GM21717 (cell line): ENCODE measurements around the gene ACTC1.

ENCODE experiments used
- ATAC-seq: cut with Tn5 transposase; IDR thresholded peaks from one replicate; pipeline ENCODE4 v1.9.1; 2021; ENCODE audit warnings: mild to moderate bottlenecking, moderate library complexity; ENCODE audit not compliant: unreplicated experiment

ACTC1 gene

DNA sequence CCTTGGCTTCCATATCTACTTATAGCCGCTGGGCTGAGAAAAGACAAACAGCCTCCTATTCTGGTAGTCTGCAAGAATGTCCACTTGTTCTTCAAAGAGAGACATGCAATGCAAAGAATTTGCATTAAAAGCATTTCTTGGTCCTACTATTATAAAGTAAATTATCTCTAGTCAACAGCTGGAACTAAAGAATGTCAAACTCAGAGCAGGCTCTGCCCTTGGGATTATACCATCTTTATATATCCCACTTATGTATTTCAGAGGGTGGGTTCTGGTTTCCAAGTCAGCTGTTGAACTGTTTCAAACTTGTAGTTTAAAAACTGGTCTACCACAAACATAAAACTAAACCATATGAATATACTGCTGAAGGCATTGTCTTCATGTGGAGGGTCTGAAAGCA, 7.0 kb upstream of the ACTC1 start:
- ATAC-seq, result no peak

GRCh38 chr15:34799149-34800101, 4.1 kb upstream of the ACTC1 start:
- no peak for ATAC-seq

DNA sequence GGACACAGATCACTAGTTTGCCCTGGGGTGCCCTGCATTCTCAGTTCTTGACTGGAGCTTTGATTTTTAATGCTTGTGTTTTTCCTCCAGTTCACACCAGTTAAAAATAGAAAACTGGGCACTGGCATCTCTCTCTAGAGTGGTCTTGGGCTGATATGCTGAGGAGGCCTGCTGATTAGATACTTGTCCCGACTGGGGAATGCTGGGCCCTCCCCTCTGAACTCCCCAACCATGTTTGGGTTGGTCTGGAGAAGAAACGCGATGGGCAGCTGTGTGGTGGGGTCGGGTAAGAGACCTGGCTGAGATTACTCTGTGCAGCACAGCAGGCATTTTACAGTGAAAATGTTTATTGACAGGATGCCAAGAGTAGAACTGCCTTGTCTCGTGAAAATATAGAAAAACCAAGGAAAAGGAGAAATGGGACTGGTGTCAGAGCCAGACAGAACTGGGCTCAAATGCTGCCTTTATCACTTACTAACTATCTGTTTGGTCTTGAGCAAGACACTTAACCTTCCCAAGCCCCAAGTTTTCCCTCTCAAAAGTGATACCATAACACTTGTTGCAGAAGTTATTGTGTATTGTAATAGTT, 1.6 kb upstream of the ACTC1 start:
- ATAC-seq, result no peak

DNA sequence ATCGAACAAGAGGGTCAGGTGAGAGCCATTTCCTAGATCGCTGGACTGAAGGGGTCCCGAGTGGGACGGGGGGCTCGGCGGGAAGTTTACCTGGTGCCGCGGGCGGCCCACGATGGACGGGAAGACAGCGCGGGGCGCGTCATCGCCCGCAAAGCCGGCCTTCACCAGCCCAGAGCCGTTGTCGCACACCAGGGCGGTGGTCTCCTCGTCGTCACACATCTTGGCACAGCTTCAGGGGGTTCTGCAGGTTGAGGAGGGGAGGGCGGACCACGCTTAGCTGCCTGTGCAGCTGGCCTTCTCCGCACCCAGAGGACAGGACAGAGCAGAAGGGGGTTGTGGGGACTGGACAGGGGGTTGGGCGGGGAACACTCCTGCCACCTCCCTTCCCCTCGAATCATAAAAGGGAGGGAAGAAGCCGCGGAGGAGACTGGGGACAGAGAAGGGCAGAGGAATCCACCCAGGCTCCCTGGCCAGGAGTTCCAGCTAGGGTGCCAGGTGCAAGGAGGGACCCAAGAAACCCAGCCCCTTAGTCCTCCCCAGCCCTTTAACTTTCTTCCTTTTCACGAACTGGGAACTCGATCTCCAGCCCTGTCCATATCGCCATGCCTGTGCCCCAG, 651 bp downstream of the ACTC1 start:
- no peak for ATAC-seq

DNA sequence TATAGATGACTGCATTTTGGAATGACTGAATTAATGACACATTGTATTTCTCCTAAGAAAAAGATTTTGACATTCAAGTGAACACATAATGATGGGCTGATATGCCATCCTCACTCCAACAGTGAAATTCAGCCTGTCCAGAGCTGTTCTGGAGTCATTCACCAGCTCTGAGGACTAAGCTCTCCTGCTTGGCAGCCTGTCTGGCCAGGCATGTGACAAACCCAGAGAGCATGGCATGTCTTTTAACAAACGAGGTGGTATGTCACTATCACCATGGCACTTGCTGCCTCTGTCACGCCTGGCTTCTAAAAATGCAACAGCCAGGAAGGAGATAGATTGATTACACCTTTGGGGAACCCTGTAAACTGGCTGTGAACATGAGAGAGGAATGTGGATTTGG, 1.4 kb downstream of the ACTC1 start:
- no peak for ATAC-seq

GRCh38 chr15:34793071-34793470, 2.3 kb downstream of the ACTC1 start:
- no peak for ATAC-seq

GRCh38 chr15:34791701-34792100, 3.6 kb downstream of the ACTC1 start:
- ATAC-seq, result no peak

DNA sequence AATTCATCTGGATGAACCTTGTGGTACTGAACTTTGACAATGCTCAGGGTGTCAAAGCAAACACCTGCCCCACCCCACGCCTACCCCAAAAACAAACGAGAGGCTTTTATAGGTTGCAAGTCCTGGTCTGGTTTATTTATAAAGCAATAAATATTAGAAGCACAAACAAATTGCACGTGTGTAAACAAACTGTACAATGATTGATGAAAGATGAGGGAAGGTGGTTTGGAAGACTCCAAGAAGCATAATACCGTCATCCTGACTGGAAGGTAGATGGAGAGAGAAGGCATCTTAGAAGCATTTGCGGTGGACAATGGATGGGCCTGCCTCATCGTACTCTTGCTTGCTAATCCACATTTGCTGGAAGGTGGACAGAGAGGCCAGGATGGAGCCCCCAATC, 5.2 kb downstream of the ACTC1 start:
- no peak for ATAC-seq

- ATAC-seq, result no peak
Measured at GRCh38 chr15:34789326-34789725, 6.0 kb downstream of the ACTC1 start.

DNA sequence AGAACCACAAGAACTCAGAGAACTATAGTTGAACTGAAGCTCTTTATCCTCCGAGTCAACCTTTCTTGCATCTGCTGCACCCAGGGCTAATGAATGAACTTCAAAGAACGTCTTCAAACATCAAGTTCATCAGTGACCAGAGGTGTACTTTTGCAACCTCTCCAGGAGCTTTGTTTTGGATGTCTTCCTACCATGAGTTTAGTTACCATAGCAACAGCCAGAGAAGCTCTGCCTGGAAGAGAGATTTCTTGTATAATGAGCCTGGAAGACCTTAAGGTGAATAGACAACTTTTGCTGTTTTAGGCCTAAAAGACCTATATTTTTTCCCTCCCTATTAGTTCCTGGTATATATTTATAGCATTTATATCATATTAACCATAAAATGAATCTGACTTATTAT, 9.1 kb downstream of the ACTC1 start:
- ATAC-seq, result no peak

DNA sequence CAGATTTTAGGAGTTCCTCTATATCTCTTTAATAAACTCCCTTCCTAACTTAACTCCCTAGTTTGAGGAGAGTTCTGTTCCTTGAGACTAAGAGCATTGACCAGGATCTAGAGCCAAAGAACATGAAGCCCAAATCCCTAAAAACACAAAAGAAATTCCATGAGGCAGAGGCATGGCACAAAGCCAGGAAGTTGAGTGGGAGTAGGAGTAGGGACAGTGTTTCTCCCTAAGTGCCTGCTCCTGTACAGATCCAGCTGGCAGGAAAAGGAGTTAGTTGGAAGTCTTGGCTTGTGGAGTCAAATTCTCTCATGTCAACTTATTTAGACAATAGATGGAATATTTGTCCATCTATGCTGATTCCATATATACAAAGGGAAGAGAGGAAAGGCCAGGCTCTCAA, 11.4 kb downstream of the ACTC1 start:
- ATAC-seq, result no peak

DNA sequence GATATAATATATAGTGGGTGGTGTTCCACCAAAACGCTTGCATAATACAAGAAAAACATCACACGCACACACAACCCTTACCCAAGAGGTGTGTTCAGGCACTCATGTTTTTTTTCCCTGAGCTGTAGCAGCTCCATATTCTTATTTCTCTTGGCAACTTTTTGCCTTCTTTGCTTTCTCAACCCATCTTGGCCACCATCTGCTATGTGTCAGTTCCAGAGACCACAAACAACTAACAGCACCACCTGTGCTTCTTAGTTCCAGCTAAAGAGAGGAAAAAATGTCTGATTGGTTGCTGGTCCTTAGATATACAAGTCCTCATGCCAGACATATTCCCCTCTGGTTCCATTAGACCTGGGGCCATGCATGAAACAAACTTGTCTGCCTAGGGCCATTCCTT, 11.9 kb downstream of the ACTC1 start:
- ATAC-seq, result no peak

DNA sequence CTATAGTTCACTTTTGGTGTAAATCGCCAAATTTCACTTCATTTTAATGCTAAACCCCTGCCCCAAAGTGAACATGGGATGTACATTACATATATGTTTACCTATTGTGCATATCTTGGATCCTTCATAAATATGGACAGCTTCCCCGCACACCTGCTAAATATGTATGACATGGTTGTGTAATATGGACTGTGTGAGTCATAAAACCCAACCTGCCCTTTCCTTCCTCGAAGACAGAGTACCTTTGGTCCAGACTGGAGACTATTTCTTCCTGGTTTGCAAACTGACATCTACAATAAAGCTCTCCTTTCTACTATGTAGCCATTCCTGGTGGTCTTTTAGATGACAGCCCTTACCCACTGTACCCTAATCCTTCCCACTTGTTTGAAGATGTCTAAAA, 12.4 kb downstream of the ACTC1 start:
- no peak for ATAC-seq

DNA sequence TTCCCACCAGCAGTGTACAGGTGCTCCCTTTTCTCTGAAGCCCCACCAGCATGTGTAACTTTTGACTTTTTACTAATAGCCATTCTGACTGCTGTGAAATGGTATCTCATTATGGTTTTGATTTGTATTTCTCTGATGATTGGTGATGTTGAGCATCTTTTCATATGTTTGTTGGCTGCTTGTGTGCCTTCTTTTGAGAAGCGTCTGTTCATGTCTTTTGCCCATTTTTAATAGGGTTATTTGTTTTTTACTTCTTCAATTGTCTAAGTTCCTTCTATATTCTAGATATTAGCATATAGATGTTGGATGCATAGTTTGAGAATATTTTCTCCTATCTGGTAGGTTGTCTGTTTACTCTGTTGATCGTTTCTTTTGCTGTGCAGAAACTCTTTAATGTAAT, 14.6 kb downstream of the ACTC1 start:
- no peak for ATAC-seq

DNA sequence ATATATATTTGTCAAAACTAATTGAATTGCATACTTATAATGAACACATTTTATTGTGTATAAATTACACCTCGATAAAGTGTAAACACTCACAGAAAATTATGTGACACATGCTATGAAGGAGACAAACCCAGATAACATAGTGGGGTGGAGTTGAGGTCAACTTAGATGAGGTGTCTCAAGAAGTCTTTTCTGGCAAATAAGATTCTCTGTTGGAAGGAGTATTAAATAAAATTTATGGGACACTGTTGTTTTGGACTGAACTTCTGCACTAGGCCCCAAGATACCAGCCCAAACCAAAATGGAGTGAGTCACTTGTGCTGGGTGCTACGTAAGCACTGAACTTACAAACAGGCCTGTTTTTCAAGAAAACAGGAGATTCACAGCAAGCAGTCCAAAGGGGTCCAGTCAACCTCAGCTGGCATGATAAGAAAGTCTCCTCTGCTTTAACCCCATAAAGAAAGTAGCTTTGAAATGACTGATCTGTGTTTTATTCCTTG, 18.7 kb downstream of the ACTC1 start:
- ATAC-seq, result no peak

DNA sequence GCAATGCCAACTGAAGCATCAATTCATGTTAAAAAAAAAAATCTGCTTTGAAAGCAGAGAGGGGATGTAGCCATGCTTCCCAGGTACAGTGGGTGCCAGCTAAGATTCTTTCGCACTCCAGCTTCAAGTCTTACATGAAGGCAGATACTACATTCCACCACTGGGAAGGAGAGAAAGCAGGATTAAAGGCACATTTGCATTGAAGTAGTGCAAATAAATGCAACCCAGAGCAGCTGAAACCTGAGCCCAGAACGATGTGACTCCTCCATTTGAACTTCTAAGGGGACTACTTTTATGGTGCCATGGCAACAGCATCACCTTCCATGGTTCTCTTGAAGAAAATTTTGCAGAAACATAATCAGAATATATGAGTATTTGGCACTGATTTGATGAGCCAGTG, 21.4 kb downstream of the ACTC1 start:
- ATAC-seq, result no peak

DNA sequence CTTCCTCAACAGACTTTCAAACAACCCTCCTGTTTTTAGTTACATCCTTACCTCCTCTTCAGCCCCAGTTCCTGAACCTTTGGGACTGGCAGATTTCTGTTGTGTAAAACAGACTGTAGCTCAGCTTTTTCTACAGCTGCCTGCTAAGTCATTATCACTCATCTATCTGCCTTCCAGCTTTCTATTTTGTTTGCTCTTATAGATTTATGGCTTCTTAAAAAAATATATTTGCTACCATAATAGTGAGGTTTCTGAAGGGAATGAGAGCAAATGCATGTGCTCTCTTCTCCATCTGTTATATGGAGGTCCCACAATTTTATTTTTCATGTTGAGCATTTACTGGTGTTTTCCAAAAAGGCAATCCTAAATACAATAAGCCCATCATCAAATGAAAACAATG, 22.3 kb downstream of the ACTC1 start:
- ATAC-seq, result no peak

GRCh38 chr15:34772312-34772711, 23.0 kb downstream of the ACTC1 start:
- no peak for ATAC-seq

GRCh38 chr15:34769711-34770110, 25.6 kb downstream of the ACTC1 start:
- no peak for ATAC-seq

DNA sequence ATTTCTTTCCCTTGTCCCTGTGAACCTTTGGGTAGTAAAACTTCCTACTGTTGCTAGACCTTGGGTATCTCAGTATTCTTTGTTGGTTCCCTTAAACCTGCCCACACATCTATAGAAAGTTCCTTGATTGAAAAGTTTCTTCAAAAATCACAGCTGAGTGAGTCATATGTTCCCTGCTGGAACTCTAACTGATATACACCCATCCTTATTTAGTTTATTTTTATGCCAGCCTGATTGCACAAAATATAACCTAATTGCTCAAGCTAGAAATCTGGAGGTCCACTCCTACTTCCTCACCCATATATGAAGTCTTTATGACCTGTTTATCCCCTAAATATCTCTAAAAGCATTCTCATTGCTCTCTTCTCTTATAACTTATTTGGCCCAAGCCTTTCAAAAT, 26.8 kb downstream of the ACTC1 start:
- no peak for ATAC-seq

GRCh38 chr15:34765741-34766140, 29.6 kb downstream of the ACTC1 start:
- ATAC-seq, result no peak

GRCh38 chr15:34760909-34761308, 34.4 kb downstream of the ACTC1 start:
- no peak for ATAC-seq
